IMR-90 (cell line): ENCODE measurements around the gene ANGPTL1. TPM values are rescaled to one million over a fixed set of nuclear protein-coding genes. Genes with fewer than 3 reads are reported as not detected.

Experiments
- ATAC-seq: fragments of 200-7000 bp; cut with Tn5 transposase; 2 replicates; pipeline ENCODE4 v1.9.1; 2020; ENCODE audit warnings: low read depth, mild to moderate bottlenecking, moderate library complexity
- BruUV-seq: library from RNA; stranded (reverse); fragments of 400-500 nt; replicated peaks from 2 replicates; lab custom pipeline; 2021; lab: Mats Ljungman, UMichigan
- CTCF ChIA-PET: fragments of 300-600 bp; formaldehyde crosslinking; extraction: SDS; loops from one replicate; lab custom pipeline; 2021; ENCODE audit warnings: antibody characterized with exemption; lab: Yijun Ruan, JAX
- POLR2A ChIA-PET: fragments of 300-600 bp; sonication (Branson Sonifier 250); formaldehyde crosslinking; loops from one replicate; lab custom pipeline; 2022; ENCODE audit warnings: antibody characterized with exemption; ENCODE audit not compliant: unreplicated experiment; lab: Charles Lee
- DNase-seq: peaks from one replicate; pipeline ENCODE4 v3.0.0; 2013
- H2AFZ ChIP-seq: replicated peaks from 2 replicates; pipeline ENCODE3; 2013; ENCODE audit warnings: low read length, mild to moderate bottlenecking; ENCODE audit not compliant: poor library complexity
- H2AK5ac ChIP-seq: 2 replicates; pipeline ENCODE4 v1.6.1; 2013; ENCODE audit warnings: low read depth, low read length, inconsistent platforms
- H2AK9ac ChIP-seq: replicated peaks from 2 replicates; pipeline ENCODE3; 2013; ENCODE audit warnings: mild to moderate bottlenecking, low read depth, low read length, moderate library complexity; ENCODE audit not compliant: poor library complexity
- H2BK120ac ChIP-seq: 2 replicates; pipeline ENCODE4 v1.6.1; 2013; ENCODE audit warnings: low read depth, low read length, inconsistent platforms
- H2BK15ac ChIP-seq: 3 replicates; pipeline ENCODE4 v1.6.1; 2013; ENCODE audit warnings: low read depth, low read length, inconsistent platforms
- H2BK20ac ChIP-seq: 2 replicates; pipeline ENCODE4 v1.6.1; 2013; ENCODE audit warnings: low read depth, mild to moderate bottlenecking, inconsistent platforms, low read length, moderate library complexity
- H2BK5ac ChIP-seq: 2 replicates; pipeline ENCODE4 v1.6.1; 2013; ENCODE audit warnings: mild to moderate bottlenecking, low read depth, low read length, inconsistent platforms; ENCODE audit not compliant: poor library complexity, severe bottlenecking
- H3K14ac ChIP-seq: replicated peaks from 2 replicates; pipeline ENCODE4 v1.6.1; 2013; ENCODE audit warnings: low read depth, low read length, inconsistent platforms
- H3K18ac ChIP-seq: 2 replicates; pipeline ENCODE4 v1.6.1; 2013; ENCODE audit warnings: low read depth, low read length, control low read depth
- H3K23ac ChIP-seq: 2 replicates; pipeline ENCODE4 v1.6.1; 2013; ENCODE audit warnings: low read depth, low read length, inconsistent platforms
- H3K27ac ChIP-seq: 2 replicates; pipeline ENCODE4 v1.5.1; 2013; ENCODE audit warnings: mild to moderate bottlenecking, control low read depth, low read length; ENCODE audit not compliant: insufficient read depth
- H3K27me3 ChIP-seq: 2 replicates; pipeline ENCODE4 v1.6.1; 2013; ENCODE audit warnings: low read length; ENCODE audit not compliant: control insufficient read depth, insufficient read depth
- H3K36me3 ChIP-seq: 2 replicates; pipeline ENCODE4 v1.6.1; 2013; ENCODE audit warnings: low read length, mixed read lengths; ENCODE audit not compliant: control insufficient read depth, insufficient read depth
- H3K4ac ChIP-seq: 2 replicates; pipeline ENCODE4 v1.6.1; 2013; ENCODE audit warnings: low read depth, low read length, inconsistent platforms
- H3K4me1 ChIP-seq: 2 replicates; pipeline ENCODE4 v1.6.1; 2013; ENCODE audit warnings: low read length, mixed read lengths; ENCODE audit not compliant: control insufficient read depth, insufficient read depth
- H3K4me2 ChIP-seq: 2 replicates; pipeline ENCODE4 v1.6.1; 2013; ENCODE audit warnings: low read depth, mild to moderate bottlenecking, control low read depth, low read length, moderate library complexity
- H3K4me3 ChIP-seq: 2 replicates; pipeline ENCODE4 v1.5.1; 2013; ENCODE audit warnings: low read depth, mild to moderate bottlenecking, control low read depth, low read length, moderate library complexity; ENCODE audit not compliant: insufficient read depth
- H3K56ac ChIP-seq: 2 replicates; pipeline ENCODE4 v1.6.1; 2013; ENCODE audit warnings: low read length, inconsistent platforms; ENCODE audit not compliant: insufficient read depth; ENCODE audit errors: extremely low read depth
- H3K79me1 ChIP-seq, 2 experiments: 2 replicates each; pipeline ENCODE4 v1.6.1; 2013; ENCODE audit warnings: low read length in 2 of 2, inconsistent platforms in 1 of 2, low read depth in 1 of 2
- H3K9ac ChIP-seq: 2 replicates; pipeline ENCODE4 v1.6.1; 2013; ENCODE audit warnings: low read depth, low read length, control low read depth
- H3K9me1 ChIP-seq: 2 replicates; pipeline ENCODE4 v1.6.1; 2013; ENCODE audit warnings: low read length, inconsistent platforms; ENCODE audit not compliant: insufficient read depth
- H3K9me3 ChIP-seq: 2 replicates; pipeline ENCODE4 v1.6.1; 2013; ENCODE audit warnings: low read length; ENCODE audit not compliant: control insufficient read depth, insufficient read depth
- H4K20me1 ChIP-seq: 2 replicates; pipeline ENCODE4 v1.6.1; 2013; ENCODE audit warnings: low read length, inconsistent platforms; ENCODE audit not compliant: insufficient read depth
- H4K5ac ChIP-seq: 2 replicates; pipeline ENCODE4 v1.6.1; 2013; ENCODE audit warnings: mild to moderate bottlenecking, low read depth, low read length, control low read depth
- H4K8ac ChIP-seq, 2 experiments: 2 replicates each; pipeline ENCODE4 v1.6.1; 2013; ENCODE audit warnings: low read depth in 2 of 2, low read length in 2 of 2, control low read depth in 1 of 2, inconsistent platforms in 1 of 2
- H4K91ac ChIP-seq: 2 replicates; pipeline ENCODE4 v1.6.1; 2013; ENCODE audit warnings: low read depth, low read length, inconsistent platforms; ENCODE audit not compliant: insufficient read depth
- BHLHE40 ChIP-seq: fragments of 150-350 bp; IDR thresholded peaks from 2 replicates; pipeline ENCODE4 v1.6.1; 2016; ENCODE audit warnings: mild to moderate bottlenecking, low read depth, low read length
- CEBPB ChIP-seq: IDR thresholded peaks from 2 replicates; pipeline ENCODE4 v1.6.1; 2012; ENCODE audit warnings: low read depth, low read length, improper control_type of control experiment
- FOS ChIP-seq: fragments of 150-350 bp; IDR thresholded peaks from 2 replicates; pipeline ENCODE4 v1.6.1; 2016; ENCODE audit warnings: low read depth, low read length
- MAFK ChIP-seq: IDR thresholded peaks from 2 replicates; pipeline ENCODE4 v1.6.1; 2012; ENCODE audit warnings: low read depth, low read length, improper control_type of control experiment
- MXI1 ChIP-seq: IDR thresholded peaks from 2 replicates; pipeline ENCODE4 v1.6.1; 2012; ENCODE audit warnings: low read depth, mild to moderate bottlenecking, low read length, moderate library complexity, borderline replicate concordance
- POLR2A ChIP-seq: IDR thresholded peaks from 2 replicates; pipeline ENCODE4 v1.6.1; 2012; ENCODE audit warnings: mild to moderate bottlenecking, low read depth, low read length
- RAD21 ChIP-seq: IDR thresholded peaks from 2 replicates; pipeline ENCODE4 v1.6.1; 2012; ENCODE audit warnings: low read length, improper control_type of control experiment
- RFX5 ChIP-seq: IDR thresholded peaks from 2 replicates; pipeline ENCODE4 v1.8.0; 2012; ENCODE audit warnings: low read depth, mild to moderate bottlenecking, low read length, moderate library complexity
- whole genome bisulfite sequencing, 2 experiments: methylation state at CpG; one replicate each; pipeline versions ENCODE4 v1.1.5 to v1.1.7; 2013; ENCODE audit warnings: missing lambda C conversion rate in 2 of 2; ENCODE audit not compliant: insufficient read length in 1 of 2; ENCODE audit errors: extremely low coverage in 2 of 2; 5-methylcytosine and 5-hydroxymethylcytosine counted together
- dilution Hi-C: fragments of 300-500 bp; cut with HindIII; formaldehyde crosslinking; loops from one replicate; pipeline ENCODE4 v1.14.3; 2018; ENCODE audit warnings: low sequenced_read_pairs; ENCODE audit not compliant: unreplicated experiment
- in situ Hi-C: fragments of 300-500 bp; cut with MboI; formaldehyde crosslinking; loops from 3 replicates; pipeline ENCODE4 v1.14.3; 2019; ENCODE audit warnings: low sequenced_read_pairs, inconsistent platforms, mixed read lengths
- intact Hi-C: fragments of 100-400 bp; cut with micrococcal nuclease; formaldehyde crosslinking; loops from 2 replicates; pipeline ENCODE4 v1.10.0; 2022
- polyA plus RNA-seq, 3 experiments: library from polyadenylated mRNA; depleted of rRNA; stranded (reverse); fragments of >200 nt; gene quantifications; 2 replicates each; pipeline ENCODE4 v1.2.3, GENCODE V29; 2012; ENCODE audit warnings: low replicate concordance in 1 of 3
- total RNA-seq: library from RNA; depleted of rRNA; stranded (reverse); fragments of >200 nt; gene quantifications from 2 replicates; pipeline ENCODE4 v1.2.3, GENCODE V29; 2012

The ANGPTL1 gene
- total and polyA plus RNA-seq, 2 of the 4 experiments (the other 2 are of a cell fraction): under 0.01 to 0.03 TPM

GRCh38 chr1:178899402-178899801, 28.5 kb upstream of the ANGPTL1 start:
- POLR2A ChIA-PET: no interaction called here
- Histone ChIP-seq H3K36me3 (peaks cover 14% of the 10 kb centered on the region), H3K27ac (no peak overlapping the region), H3K79me1 (no peaks in the 10 kb centered on the region), H3K4me1 (no peaks in the 10 kb centered on the region), H2AFZ (no peak overlapping the region), H3K23ac (no peak overlapping the region), H2AK5ac (no peak overlapping the region), H3K14ac (no peak overlapping the region), H4K5ac (no peak overlapping the region), H3K18ac (no peak overlapping the region), H3K27me3 (no peaks in the 10 kb centered on the region), H3K56ac (no peak overlapping the region), H3K4ac (no peak overlapping the region), H2AK9ac (no peak overlapping the region), H3K9ac (no peak overlapping the region), H2BK120ac (no peak overlapping the region), H3K4me2 (no peak overlapping the region), H2BK15ac (no peak overlapping the region), H3K4me3 (no peak overlapping the region), H2BK20ac (no peak overlapping the region), H3K9me3 (no peaks in the 10 kb centered on the region), H4K8ac (no peak overlapping the region), H3K9me1 (no peaks in the 10 kb centered on the region), H2BK5ac (no peak overlapping the region), H4K91ac (no peak overlapping the region), H4K20me1 (no peaks in the 10 kb centered on the region)
- dilution Hi-C loops (no loop called here), in situ Hi-C loops (no loop called here), intact Hi-C loops (no loop called here)
- BruUV-seq: no TSS peak
- no CpG with 5 or more reads among the region's 2 CpGs for WGBS, 2 experiments
- CTCF ChIA-PET: interaction anchor here (0.6 kb wide), 1 partner anchor 96 kb away, joined by 3 read pairs; no protein-coding TSS in a partner anchor
- TF ChIP-seq RFX5: no peak
- TF ChIP-seq POLR2A: no peak
- no peak for TF ChIP-seq CEBPB
- no peak for TF ChIP-seq MAFK
- TF ChIP-seq RAD21: no peak
- no peak for TF ChIP-seq MXI1
- no peak for TF ChIP-seq FOS
- no peak for TF ChIP-seq BHLHE40
- DNase-seq (no peak), ATAC-seq (no peak)
